Sigmoid colon (tissue), 7 donors: ENCODE measurements around the gene JAZF1. TPM values are rescaled to one million over a fixed set of nuclear protein-coding genes. Genes with fewer than 3 reads are reported as not detected.
"Not testable (repeated sequence)": the region's sequence is repeated elsewhere in the genome, so short reads cannot be mapped to it uniquely, and the experiment has no call there.

ENCODE experiments used
- DNase-seq: peaks from one replicate; pipeline ENCODE4 v3.0.0-alpha.2; 2019
- H3K27ac ChIP-seq, 4 donors: fragments of 200-600 bp; sonication (generic); one replicate each; pipeline ENCODE4 v1.5.1; 2016 to 2019; ENCODE audit warnings: mild to moderate bottlenecking in 1 of 4
- H3K27me3 ChIP-seq, 3 donors: fragments of 200-600 bp; sonication (generic); one replicate each; pipeline ENCODE4 v1.5.1; 2019; ENCODE audit warnings: mild to moderate bottlenecking in 1 of 3
- H3K36me3 ChIP-seq, 4 donors: fragments of 200-600 bp; sonication (generic); one replicate each; pipeline ENCODE4 v1.5.1; 2016 to 2019
- H3K4me1 ChIP-seq, 4 donors: fragments of 200-600 bp; sonication (generic); one replicate each; pipeline ENCODE4 v1.5.1; 2017 to 2019
- H3K4me3 ChIP-seq, 4 donors: fragments of 200-600 bp; sonication (generic); one replicate each; pipeline ENCODE4 v1.5.1; 2017 to 2019; ENCODE audit warnings: mild to moderate bottlenecking in 2 of 4, moderate library complexity in 1 of 4
- H3K9me3 ChIP-seq, 4 donors: fragments of 200-600 bp in 3 of 4; sonication (generic) in 3 of 4; one replicate each; pipeline versions ENCODE4 v1.5.1 to v1.6.1; 2013 to 2019
- EP300 ChIP-seq, 4 donors: sonication (generic); formaldehyde crosslinking; IDR thresholded peaks; one replicate each; pipeline ENCODE4 v1.6.1; 2017; ENCODE audit warnings: antibody characterized with exemption in 4 of 4
- POLR2A ChIP-seq, 2 donors: fragments of 450-650 bp; IDR thresholded peaks; one replicate each; pipeline ENCODE4 v1.6.1; 2016; ENCODE audit warnings: antibody characterized with exemption in 2 of 2, mild to moderate bottlenecking in 2 of 2, moderate library complexity in 2 of 2
- POLR2AphosphoS5 ChIP-seq, 4 donors: sonication (generic); formaldehyde crosslinking; IDR thresholded peaks; one replicate each; pipeline ENCODE4 v1.6.1; 2017; ENCODE audit warnings: antibody characterized with exemption in 4 of 4
- WGBS, 2 donors: extraction: QIAGEN DNeasy Blood & Tissue Kit; methylation state at CpG; one replicate each; pipeline ENCODE4 v1.1.7; 2013; 5-methylcytosine and 5-hydroxymethylcytosine counted together
- intact Hi-C: fragments of 100-400 bp; cut with DNase I; formaldehyde crosslinking; loops from one replicate; pipeline ENCODE4 v1.15.1; 2023
- polyA plus RNA-seq, 3 donors: library from polyadenylated mRNA; stranded (reverse); fragments of 200-250 nt; gene quantifications; one replicate each; pipeline ENCODE4 v1.2.3, GENCODE V29; 2013
- total RNA-seq, 4 donors: library from RNA; depleted of rRNA; stranded (reverse); fragments of >200 nt; gene quantifications; one replicate each; pipeline ENCODE4 v1.1.0, GENCODE V29; 2016
- TF ChIP-seq, protein P1 (sequence below), 4 experiments: fragments of 450-650 bp in 3 of 4; fragments of 200-600 bp in 1 of 4; IDR thresholded peaks; one replicate each; pipeline ENCODE4 v1.5.1; 2016 to 2019; ENCODE audit warnings: antibody characterized with exemption in 4 of 4, mild to moderate bottlenecking in 3 of 4, moderate library complexity in 2 of 4
- donor health status: healthy with polysubstance abuse.
- donor health status: Bipolar disorder and iron deficiency.
- donor health status: healthy.

Gene JAZF1
- total and polyA plus RNA-seq, 7 donors, result 4.2 to 59.6 (median 46.4) TPM

GRCh38 chr7:28015169-28015568, 165.4 kb downstream of the JAZF1 start:
- Histone ChIP-seq H3K36me3 (no peaks in the 10 kb centered on the region), H3K27ac (peak overlapping the region in 2 of 4 donors; percentile 75 to 76), H3K27me3 (no peaks in the 10 kb centered on the region), H3K4me1 (peaks cover 0 to 98% (median 63%) of the 10 kb centered on the region in 4 donors), H3K4me3 (no peak overlapping the region), H3K9me3 (no peaks in the 10 kb centered on the region)
- DNase-seq, result no peak
- WGBS, 2 donors, result 87 to 89% methylated on average over 4 of the region's 4 CpGs
- TF ChIP-seq, protein P1, sequence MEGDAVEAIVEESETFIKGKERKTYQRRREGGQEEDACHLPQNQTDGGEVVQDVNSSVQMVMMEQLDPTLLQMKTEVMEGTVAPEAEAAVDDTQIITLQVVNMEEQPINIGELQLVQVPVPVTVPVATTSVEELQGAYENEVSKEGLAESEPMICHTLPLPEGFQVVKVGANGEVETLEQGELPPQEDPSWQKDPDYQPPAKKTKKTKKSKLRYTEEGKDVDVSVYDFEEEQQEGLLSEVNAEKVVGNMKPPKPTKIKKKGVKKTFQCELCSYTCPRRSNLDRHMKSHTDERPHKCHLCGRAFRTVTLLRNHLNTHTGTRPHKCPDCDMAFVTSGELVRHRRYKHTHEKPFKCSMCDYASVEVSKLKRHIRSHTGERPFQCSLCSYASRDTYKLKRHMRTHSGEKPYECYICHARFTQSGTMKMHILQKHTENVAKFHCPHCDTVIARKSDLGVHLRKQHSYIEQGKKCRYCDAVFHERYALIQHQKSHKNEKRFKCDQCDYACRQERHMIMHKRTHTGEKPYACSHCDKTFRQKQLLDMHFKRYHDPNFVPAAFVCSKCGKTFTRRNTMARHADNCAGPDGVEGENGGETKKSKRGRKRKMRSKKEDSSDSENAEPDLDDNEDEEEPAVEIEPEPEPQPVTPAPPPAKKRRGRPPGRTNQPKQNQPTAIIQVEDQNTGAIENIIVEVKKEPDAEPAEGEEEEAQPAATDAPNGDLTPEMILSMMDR (IDR thresholded peaks at IDR 0.05), result no peak
- no peak for TF ChIP-seq POLR2AphosphoS5 (IDR thresholded peaks at IDR 0.05)
- intact Hi-C loops, result loop anchor here (5.0 kb wide), 1 partner anchor 233 kb away; no protein-coding TSS in a partner anchor

GRCh38 chr7:28014340-28014739, 166.3 kb downstream of the JAZF1 start:
- H3K4me3 ChIP-seq, H3K27me3 ChIP-seq, DNase-seq, intact Hi-C loops, H3K9me3 ChIP-seq, H3K36me3 ChIP-seq: not testable (repeated sequence)
- WGBS, 2 donors, result 94 to 96% methylated on average over 4 of the region's 4 CpGs
- Histone ChIP-seq H3K27ac (peak overlapping the region in 2 of 4 donors; percentile 75 to 76), H3K4me1 (peaks cover 0 to 90% (median 55%) of the 10 kb centered on the region in 4 donors)

DNA sequence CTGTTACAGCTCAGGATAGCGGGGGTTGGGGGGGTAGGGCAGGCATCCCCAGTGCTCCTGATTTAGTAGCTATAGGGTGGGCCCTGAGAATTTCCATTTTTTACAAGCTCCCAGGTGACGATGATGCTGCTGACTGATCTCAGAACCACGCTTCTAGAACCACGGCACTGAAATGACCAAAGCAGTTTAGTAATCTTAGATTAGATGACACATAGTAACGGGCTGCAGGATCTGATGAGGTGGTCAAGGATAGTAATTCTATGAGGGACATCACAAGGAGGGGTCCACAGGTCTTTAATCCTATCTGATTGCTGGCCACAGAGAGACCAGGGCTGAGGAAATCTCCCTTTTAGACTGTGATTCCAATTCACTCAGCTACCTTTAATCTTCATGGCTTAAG, 167.2 kb downstream of the JAZF1 start:
- no peak for DNase-seq
- 91 to 95% methylated on average over 5 of the region's 5 CpGs for WGBS, 2 donors
- H3K27ac ChIP-seq, result peak overlapping the region in 1 of 4 donors; percentile 75
- no peaks in the 10 kb centered on the region for H3K27me3 ChIP-seq
- H3K4me3 ChIP-seq, result no peak overlapping the region
- peaks cover 0 to 81% (median 46%) of the 10 kb centered on the region in 4 donors for H3K4me1 ChIP-seq
- H3K36me3 ChIP-seq, result no peaks in the 10 kb centered on the region
- H3K9me3 ChIP-seq, result no peaks in the 10 kb centered on the region
- intact Hi-C loops, result no loop called here
- TF ChIP-seq POLR2AphosphoS5 (IDR thresholded peaks at IDR 0.05) (no peak), POLR2A (IDR thresholded peaks at IDR 0.05) (no peak), EP300 (IDR thresholded peaks at IDR 0.05) (no peak)
- TF ChIP-seq, protein P1 (IDR thresholded peaks at IDR 0.05), result no peak

- 93 to 95% methylated on average over 2 of the region's 2 CpGs for WGBS, 2 donors
- TF ChIP-seq POLR2A (IDR thresholded peaks at IDR 0.05) (no peak), POLR2AphosphoS5 (IDR thresholded peaks at IDR 0.05) (no peak), EP300 (IDR thresholded peaks at IDR 0.05) (no peak)
- TF ChIP-seq, protein P1 (IDR thresholded peaks at IDR 0.05), result no peak
- Histone ChIP-seq H3K4me1 (peaks cover 0 to 80% (median 42%) of the 10 kb centered on the region in 4 donors), H3K4me3 (no peak overlapping the region), H3K9me3 (no peaks in the 10 kb centered on the region), H3K27me3 (no peaks in the 10 kb centered on the region), H3K36me3 (no peaks in the 10 kb centered on the region), H3K27ac (peak overlapping the region in 2 of 4 donors; percentile 57 to 62)
- intact Hi-C loops, result no loop called here
- no peak for DNase-seq
These were observed 167.6 kb downstream of the JAZF1 start for GRCh38 chr7:28013019-28013418.

DNA sequence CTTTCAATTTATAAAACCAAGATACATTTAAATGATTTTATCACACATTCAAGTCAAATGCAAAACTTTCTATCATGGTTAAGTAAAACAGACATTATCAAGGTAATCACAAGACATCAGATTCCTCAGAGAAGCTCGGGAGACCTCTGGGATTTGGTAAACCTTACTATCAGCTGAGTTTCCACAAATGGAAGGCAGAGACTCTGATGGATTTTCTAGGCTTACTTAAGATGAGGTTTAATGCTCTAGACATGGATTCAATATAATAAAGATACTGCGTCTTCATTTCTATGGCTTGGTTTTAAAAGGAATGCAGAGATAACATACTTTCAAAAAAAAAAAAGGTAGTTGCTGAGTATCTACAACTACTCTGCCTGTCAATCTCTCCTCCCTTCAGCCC, 171.7 kb downstream of the JAZF1 start:
- intact Hi-C loops, result no loop called here
- Histone ChIP-seq H3K4me3 (no peak overlapping the region), H3K9me3 (no peaks in the 10 kb centered on the region), H3K4me1 (peaks cover 0 to 56% (median 23%) of the 10 kb centered on the region in 4 donors), H3K36me3 (no peaks in the 10 kb centered on the region), H3K27me3 (no peaks in the 10 kb centered on the region), H3K27ac (no peak overlapping the region)
- TF ChIP-seq EP300 (IDR thresholded peaks at IDR 0.05) (no peak), POLR2AphosphoS5 (IDR thresholded peaks at IDR 0.05) (no peak), POLR2A (IDR thresholded peaks at IDR 0.05) (no peak)
- TF ChIP-seq, protein P1 (IDR thresholded peaks at IDR 0.05), result no peak
- DNase-seq, result no peak
- 89% methylated on average over 2 of the region's 2 CpGs for whole genome bisulfite sequencing, 2 donors
